A549 (cell line): Measurements from ENCODE around the gene CRISPLD2. TPM values are rescaled to one million over a fixed set of nuclear protein-coding genes. Genes with fewer than 3 reads are reported as not detected.

Experiments used
- ATAC-seq, 2 experiments: fragments of 200-7000 bp in 1 of 2; fragments of >200 bp in 1 of 2; cut with Nextera tagmentation in 1 of 2; cut with Tn5 transposase in 1 of 2; 3 replicates each; pipeline versions ENCODE4 v1.8.0 to v1.9.1; 2018 to 2020; ENCODE audit warnings: mild to moderate bottlenecking in 1 of 2, moderate library complexity in 1 of 2
- CTCF ChIA-PET: fragments of 300-600 bp; sonication (Branson Sonifier 250); formaldehyde crosslinking; extraction: SDS; loops from one replicate; lab custom pipeline; 2021; ENCODE audit warnings: antibody characterized with exemption, inconsistent platforms; lab: Yijun Ruan, JAX
- POLR2A ChIA-PET: fragments of 350-600 bp; formaldehyde crosslinking; extraction: SDS; loops from one replicate; lab custom pipeline; 2021; ENCODE audit warnings: antibody characterized with exemption, inconsistent platforms; lab: Yijun Ruan, JAX
- DNase-seq, 2 experiments: peaks; one replicate each; pipeline versions ENCODE4 v3.0.0 to v3.0.0-alpha.2; 2011 to 2016; ENCODE audit warnings: low read depth in 1 of 2, low spot score in 1 of 2
- FAIRE-seq: peaks from 2 replicates; lab custom pipeline; 2011; peaks lifted over from hg19 to GRCh38; lab: Jason Lieb, UNC
- H3K27ac ChIP-seq, 2 experiments: fragments of >200 bp; sonication (Bioruptor Twin); formaldehyde crosslinking; 3 replicates each; pipeline ENCODE4 v1.5.1; 2016 to 2017
- H3K4me1 ChIP-seq: fragments of >200 bp; sonication (Bioruptor Twin); formaldehyde crosslinking; 3 replicates; pipeline ENCODE4 v1.6.1; 2016
- H3K4me2 ChIP-seq: fragments of >200 bp; sonication (Bioruptor Twin); formaldehyde crosslinking; 3 replicates; pipeline ENCODE4 v1.6.1; 2016
- H3K4me3 ChIP-seq: fragments of >200 bp; sonication (Bioruptor Twin); formaldehyde crosslinking; 3 replicates; pipeline ENCODE4 v1.5.1; 2016
- H3K9me3 ChIP-seq: fragments of >200 bp; sonication (Bioruptor Twin); formaldehyde crosslinking; 3 replicates; pipeline ENCODE4 v1.6.1; 2016
- CEBPB ChIP-seq, 2 experiments: fragments of >200 bp in 1 of 2; sonication (Bioruptor Twin) in 1 of 2; formaldehyde crosslinking in 1 of 2; IDR thresholded peaks; 2 replicates each; pipeline ENCODE4 v1.6.1; 2012 to 2016
- EHF ChIP-seq: fragments of 250-450 bp; sonication (Bioruptor Pico); IDR thresholded peaks from 2 replicates; pipeline ENCODE4 v1.5.0; 2020; ENCODE audit warnings: mild to moderate bottlenecking
- EHMT2 ChIP-seq: fragments of 200-600 bp; sonication (generic); IDR thresholded peaks from 2 replicates; pipeline ENCODE4 v1.6.1; 2016; ENCODE audit warnings: antibody characterized with exemption, low read depth, mild to moderate bottlenecking, moderate library complexity
- EP300 ChIP-seq, 2 experiments: fragments of >200 bp; sonication (Bioruptor Twin); formaldehyde crosslinking; IDR thresholded peaks; 2 replicates in 1 of 2; 3 replicates in 1 of 2; pipeline ENCODE4 v1.6.1; 2016 to 2017
- ESRRA ChIP-seq: fragments of 150-350 bp; IDR thresholded peaks from 2 replicates; pipeline ENCODE4 v1.6.1; 2014; ENCODE audit warnings: mild to moderate bottlenecking, low read length, borderline replicate concordance
- FOSB ChIP-seq: fragments of 250-450 bp; sonication (Bioruptor Pico); IDR thresholded peaks from 2 replicates; pipeline ENCODE4 v1.5.0; 2020; ENCODE audit warnings: mild to moderate bottlenecking, moderate library complexity
- FOSL2 ChIP-seq, 2 experiments: fragments of 450-650 bp in 1 of 2; fragments of >200 bp in 1 of 2; sonication (Bioruptor Twin) in 1 of 2; formaldehyde crosslinking; IDR thresholded peaks; 2 replicates each; pipeline versions ENCODE4 v1.5.0 to v1.6.1; 2016 to 2020; ENCODE audit warnings: mild to moderate bottlenecking in 1 of 2, moderate library complexity in 1 of 2
- FOXS1 ChIP-seq: fragments of 250-450 bp; sonication (Bioruptor Pico); IDR thresholded peaks from 2 replicates; pipeline ENCODE4 v1.5.0; 2020; ENCODE audit warnings: mild to moderate bottlenecking, moderate library complexity
- GATA3 ChIP-seq: IDR thresholded peaks from 2 replicates; pipeline ENCODE4 v1.6.1; 2012; ENCODE audit warnings: borderline replicate concordance
- HDAC2 ChIP-seq: fragments of 200-600 bp; sonication (generic); IDR thresholded peaks from 2 replicates; pipeline ENCODE4 v1.6.1; 2016
- HOXB5 ChIP-seq: fragments of 250-450 bp; sonication (Bioruptor Pico); IDR thresholded peaks from 2 replicates; pipeline ENCODE4 v1.5.0; 2020; ENCODE audit warnings: mild to moderate bottlenecking, moderate library complexity
- JUN ChIP-seq, 2 experiments: fragments of >200 bp; sonication (Bioruptor Twin); formaldehyde crosslinking; IDR thresholded peaks; 2 replicates in 1 of 2; 3 replicates in 1 of 2; pipeline ENCODE4 v1.6.1; 2016 to 2017
- JUNB ChIP-seq: fragments of >200 bp; sonication (Bioruptor Twin); formaldehyde crosslinking; IDR thresholded peaks from 2 replicates; pipeline ENCODE4 v1.6.1; 2016
- KDM5A ChIP-seq: fragments of 200-600 bp; sonication (generic); IDR thresholded peaks from 2 replicates; pipeline ENCODE4 v1.6.1; 2016; ENCODE audit warnings: antibody characterized with exemption, mild to moderate bottlenecking
- NFE2L2 ChIP-seq: fragments of 150-350 bp; conservative IDR thresholded peaks from 2 replicates; pipeline ENCODE4 v1.6.1; 2014; ENCODE audit warnings: low read length
- POLR2A ChIP-seq: IDR thresholded peaks from 2 replicates; pipeline ENCODE4 v1.6.1; 2012; ENCODE audit warnings: mild to moderate bottlenecking, low read length
- POLR2AphosphoS2 ChIP-seq: conservative IDR thresholded peaks from 2 replicates; pipeline ENCODE4 v1.6.1; 2012; ENCODE audit warnings: low read length, improper control_type of control experiment, inconsistent platforms
- RAD21 ChIP-seq, 2 experiments: fragments of >200 bp in 1 of 2; sonication (Bioruptor Twin) in 1 of 2; formaldehyde crosslinking in 1 of 2; IDR thresholded peaks in 1 of 2; conservative IDR thresholded peaks in 1 of 2; 2 replicates in 1 of 2; 3 replicates in 1 of 2; pipeline ENCODE4 v1.6.1; 2012 to 2018; ENCODE audit warnings: inconsistent platforms in 1 of 2
- RARB ChIP-seq: fragments of 250-450 bp; sonication (Bioruptor Pico); IDR thresholded peaks from 2 replicates; pipeline ENCODE4 v1.8.0; 2021; ENCODE audit warnings: mild to moderate bottlenecking, moderate library complexity
- RCOR1 ChIP-seq: fragments of 150-350 bp; IDR thresholded peaks from 2 replicates; pipeline ENCODE4 v1.6.1; 2014; ENCODE audit warnings: antibody characterized with exemption, low read length, low read depth
- RFX5 ChIP-seq: fragments of 450-650 bp; IDR thresholded peaks from 2 replicates; pipeline ENCODE4 v1.7.1; 2014; ENCODE audit warnings: antibody characterized with exemption, mild to moderate bottlenecking, moderate library complexity
- RNF2 ChIP-seq: fragments of 200-600 bp; sonication (generic); IDR thresholded peaks from 2 replicates; pipeline ENCODE4 v1.6.1; 2016; ENCODE audit warnings: low read depth, mild to moderate bottlenecking, antibody characterized with exemption, moderate library complexity, borderline replicate concordance
- SMC3 ChIP-seq: fragments of >200 bp; sonication (Bioruptor Twin); formaldehyde crosslinking; IDR thresholded peaks from 3 replicates; pipeline ENCODE4 v1.6.1; 2018; ENCODE audit warnings: inconsistent platforms
- SREBF2 ChIP-seq: fragments of 450-650 bp; IDR thresholded peaks from 2 replicates; pipeline ENCODE4 v1.6.1; 2014; ENCODE audit warnings: mild to moderate bottlenecking, moderate library complexity
- ZFP36 ChIP-seq: fragments of 450-650 bp; IDR thresholded peaks from 2 replicates; pipeline ENCODE4 v1.6.1; 2014; ENCODE audit warnings: borderline replicate concordance; ENCODE audit not compliant: partially characterized antibody
- ZSCAN20 ChIP-seq: fragments of 250-450 bp; sonication (Bioruptor Pico); IDR thresholded peaks from 2 replicates; pipeline ENCODE4 v1.8.0; 2022; ENCODE audit warnings: mild to moderate bottlenecking, moderate library complexity
- WGBS: methylation state at CpG from one replicate; pipeline ENCODE4 v1.1.6; 2017; ENCODE audit errors: missing lambda C conversion rate; 5-methylcytosine and 5-hydroxymethylcytosine counted together
- polyA plus RNA-seq, 4 experiments: library from polyadenylated mRNA; depleted of rRNA in 3 of 4; stranded (reverse); fragments of >200 nt; fragmentation: RNase III in 1 of 4; extraction: RNeasy Plus Mini Kit Qiagen cat#74134 plus additional on column Dnase treatment in 1 of 4; gene quantifications; 2 replicates in 3 of 4; 3 replicates in 1 of 4; pipeline ENCODE4 v1.2.3, GENCODE V29; 2011 to 2017
- TF ChIP-seq, protein P1 (sequence below): fragments of >200 bp; sonication (Bioruptor Twin); formaldehyde crosslinking; IDR thresholded peaks from 2 replicates; pipeline ENCODE4 v1.6.1; 2016
- TF ChIP-seq, protein P2 (sequence below): fragments of >200 bp; sonication (Bioruptor Twin); formaldehyde crosslinking; IDR thresholded peaks from 3 replicates; pipeline ENCODE4 v1.5.1; 2016

The CRISPLD2 gene
- polyA plus RNA-seq, 2 of the 4 experiments (the other 2 are of a cell fraction): 0.85 to 1.6 TPM

DNA sequence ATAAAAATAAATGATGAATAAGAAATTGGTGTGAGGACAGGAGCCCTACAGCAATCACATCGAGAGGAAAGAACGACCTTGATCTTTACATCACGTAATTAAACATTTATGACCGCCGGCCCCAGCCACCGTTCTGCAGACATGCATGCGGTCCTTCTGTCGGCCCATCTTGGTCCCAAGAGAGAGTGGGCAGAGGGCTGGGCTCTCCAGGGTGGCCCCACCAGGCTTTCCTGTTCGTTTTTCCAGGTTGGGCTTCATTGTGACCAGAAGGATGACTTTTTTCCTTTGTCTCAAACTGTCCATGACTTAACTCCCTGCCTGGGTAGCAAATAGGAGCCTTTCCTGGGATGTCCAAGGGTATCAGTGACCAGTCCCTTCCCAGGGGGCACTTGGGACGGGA is 3.3 kb upstream of the CRISPLD2 start:
- DNase-seq: no peak
- TF ChIP-seq, protein P1, sequence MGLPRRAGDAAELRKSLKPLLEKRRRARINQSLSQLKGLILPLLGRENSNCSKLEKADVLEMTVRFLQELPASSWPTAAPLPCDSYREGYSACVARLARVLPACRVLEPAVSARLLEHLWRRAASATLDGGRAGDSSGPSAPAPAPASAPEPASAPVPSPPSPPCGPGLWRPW: no peak
- no peak for TF ChIP-seq RARB (CRISPR knock-in tag)
- TF ChIP-seq ZSCAN20: no peak
- no peak for TF ChIP-seq FOSL2 (IDR thresholded peaks at IDR 0.05)
- no peak for TF ChIP-seq FOSL2 (CRISPR knock-in tag; IDR thresholded peaks at IDR 0.05)
- no peak for TF ChIP-seq HOXB5 (CRISPR knock-in tag)
- TF ChIP-seq POLR2AphosphoS2: no peak
- no peak for TF ChIP-seq CEBPB (IDR thresholded peaks at IDR 0.05)
- no peak for TF ChIP-seq ZFP36
- TF ChIP-seq SMC3: no peak
- no peak for TF ChIP-seq RCOR1
- no peak for TF ChIP-seq HDAC2
- TF ChIP-seq KDM5A: no peak
- TF ChIP-seq RNF2: no peak
- no peak for TF ChIP-seq GATA3
- no peak for TF ChIP-seq SREBF2
- TF ChIP-seq EP300 (IDR thresholded peaks at IDR 0.05): no peak
- no peak for TF ChIP-seq FOSB
- TF ChIP-seq JUN (IDR thresholded peaks at IDR 0.05): no peak
- Histone ChIP-seq H3K27ac (no peak overlapping the region), H3K4me1 (peaks cover 11% of the 10 kb centered on the region; the same call in 2 of the 3 replicates), H3K4me3 (no peak overlapping the region), H3K9me3 (no peaks in the 10 kb centered on the region; the same call in 2 of the 3 replicates), H3K4me2 (no peak overlapping the region)
- CTCF ChIA-PET: interaction anchor here (0.9 to 1.3 kb wide), 3 partner anchors 44 to 136 kb away, joined by 3 to 4 read pairs (median 3); no protein-coding TSS in a partner anchor
- POLR2A ChIA-PET: no interaction called here
- WGBS: 81% methylated on average over 10 of the region's 10 CpGs
- ATAC-seq: no peak
- no peak for FAIRE-seq

DNA sequence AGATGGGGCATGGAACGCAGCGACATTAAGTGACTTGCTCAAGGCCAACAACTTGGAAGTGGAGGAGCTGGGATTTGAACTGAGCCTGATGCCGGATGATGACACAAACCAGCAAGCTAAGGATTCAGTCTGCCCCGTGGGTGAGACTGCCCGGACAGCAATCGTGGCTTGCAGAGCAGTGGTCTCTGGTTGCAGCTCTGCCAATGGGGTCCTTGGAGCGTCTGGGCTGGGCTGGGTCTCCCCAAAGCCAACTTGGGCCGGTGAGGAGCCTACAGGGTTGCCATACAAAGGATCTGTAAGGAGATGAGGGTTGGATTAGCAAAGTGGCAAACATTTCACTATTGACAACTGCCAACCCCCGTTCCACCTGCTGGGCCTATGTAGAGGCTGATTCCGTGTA is 2.6 kb upstream of the CRISPLD2 start:
- TF ChIP-seq FOXS1 (CRISPR knock-in tag): no peak
- no peak for TF ChIP-seq RFX5
- TF ChIP-seq JUNB: no peak
- no peak for TF ChIP-seq RARB (CRISPR knock-in tag)
- no peak for TF ChIP-seq POLR2A
- TF ChIP-seq KDM5A: no peak
- TF ChIP-seq RAD21 (conservative IDR thresholded peaks at IDR 0.05 in 1 of 2, IDR thresholded peaks at IDR 0.05 in 1 of 2): no peak
- TF ChIP-seq FOSB: no peak
- TF ChIP-seq NFE2L2: no peak
- no peak for TF ChIP-seq EHF (CRISPR knock-in tag)
- no peak for TF ChIP-seq EP300 (IDR thresholded peaks at IDR 0.05)
- no peak for FAIRE-seq
- 71% methylated on average over 10 of the region's 10 CpGs for WGBS
- Histone ChIP-seq H3K27ac (no peak overlapping the region), H3K4me2 (no peak overlapping the region), H3K9me3 (no peaks in the 10 kb centered on the region; the same call in 2 of the 3 replicates), H3K4me3 (no peak overlapping the region), H3K4me1 (peaks cover 11% of the 10 kb centered on the region; the same call in 2 of the 3 replicates)
- CTCF ChIA-PET: interaction anchor here (0.9 to 1.4 kb wide), 4 partner anchors 25 to 135 kb away, joined by 3 to 4 read pairs (median 3); no protein-coding TSS in a partner anchor
- no peak for ATAC-seq
- no peak for DNase-seq
- POLR2A ChIA-PET: no interaction called here

DNA sequence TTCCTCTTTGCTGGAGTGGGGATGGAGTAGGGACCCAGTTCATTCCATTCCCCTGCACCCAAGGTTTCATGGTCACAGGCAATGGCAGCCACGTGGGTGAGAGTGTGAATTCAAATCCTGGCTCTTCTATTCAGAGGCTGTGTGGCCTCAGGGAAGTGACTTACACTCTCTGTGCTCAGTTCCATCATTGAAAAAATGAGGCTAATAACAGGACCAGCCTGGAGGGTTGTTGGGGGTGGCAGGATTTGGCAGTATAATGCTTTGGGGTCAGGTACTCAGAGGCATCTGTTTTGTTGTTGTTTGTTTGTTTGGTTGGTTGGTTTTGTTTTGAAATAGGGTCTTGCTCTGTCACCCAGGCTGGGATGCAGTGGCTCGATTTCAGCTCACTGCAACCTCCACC is 2.2 kb upstream of the CRISPLD2 start:
- CTCF ChIA-PET: interaction anchor here (1.2 to 1.4 kb wide), 3 partner anchors 26 to 63 kb away, joined by 3 read pairs; no protein-coding TSS in a partner anchor
- no peak for ATAC-seq
- Histone ChIP-seq H3K9me3 (no peaks in the 10 kb centered on the region; the same call in 2 of the 3 replicates), H3K4me3 (no peak overlapping the region), H3K4me2 (no peak overlapping the region), H3K27ac (no peak overlapping the region), H3K4me1 (peaks cover 11% of the 10 kb centered on the region; the same call in 2 of the 3 replicates)
- DNase-seq: no peak
- TF ChIP-seq ESRRA (no peak), HOXB5 (CRISPR knock-in tag) (no peak), RFX5 (no peak), EHMT2 (no peak)
- TF ChIP-seq, protein P1: no peak
- TF ChIP-seq, protein P2, sequence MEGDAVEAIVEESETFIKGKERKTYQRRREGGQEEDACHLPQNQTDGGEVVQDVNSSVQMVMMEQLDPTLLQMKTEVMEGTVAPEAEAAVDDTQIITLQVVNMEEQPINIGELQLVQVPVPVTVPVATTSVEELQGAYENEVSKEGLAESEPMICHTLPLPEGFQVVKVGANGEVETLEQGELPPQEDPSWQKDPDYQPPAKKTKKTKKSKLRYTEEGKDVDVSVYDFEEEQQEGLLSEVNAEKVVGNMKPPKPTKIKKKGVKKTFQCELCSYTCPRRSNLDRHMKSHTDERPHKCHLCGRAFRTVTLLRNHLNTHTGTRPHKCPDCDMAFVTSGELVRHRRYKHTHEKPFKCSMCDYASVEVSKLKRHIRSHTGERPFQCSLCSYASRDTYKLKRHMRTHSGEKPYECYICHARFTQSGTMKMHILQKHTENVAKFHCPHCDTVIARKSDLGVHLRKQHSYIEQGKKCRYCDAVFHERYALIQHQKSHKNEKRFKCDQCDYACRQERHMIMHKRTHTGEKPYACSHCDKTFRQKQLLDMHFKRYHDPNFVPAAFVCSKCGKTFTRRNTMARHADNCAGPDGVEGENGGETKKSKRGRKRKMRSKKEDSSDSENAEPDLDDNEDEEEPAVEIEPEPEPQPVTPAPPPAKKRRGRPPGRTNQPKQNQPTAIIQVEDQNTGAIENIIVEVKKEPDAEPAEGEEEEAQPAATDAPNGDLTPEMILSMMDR: no peak
- no peak for FAIRE-seq
- POLR2A ChIA-PET: no interaction called here
- WGBS: 32% methylated on average over 2 of the region's 2 CpGs
